Mesenchymal stem cell (in vitro differentiated cells and primary cell): ENCODE results near the gene USP17L11. TPM values are rescaled to one million over a fixed set of nuclear protein-coding genes. Genes with fewer than 3 reads are reported as not detected.
"Not testable (repeated sequence)": the region's sequence is repeated elsewhere in the genome, so short reads cannot be mapped to it uniquely, and the experiment has no call there.

Experiments used
- DNase-seq: peaks from one replicate; pipeline ENCODE4 v3.0.0-alpha.2; 2013
- H2AFZ ChIP-seq: one replicate; pipeline ENCODE4 v1.6.1; 2013; ENCODE audit warnings: low read depth, mild to moderate bottlenecking, control low read depth, inconsistent platforms, low read length, moderate library complexity
- H2AK5ac ChIP-seq: 2 replicates; pipeline ENCODE4 v1.6.1; 2013; ENCODE audit warnings: low read length, moderate library complexity, mild to moderate bottlenecking, inconsistent platforms; ENCODE audit not compliant: severe bottlenecking
- H2BK120ac ChIP-seq: one replicate; pipeline ENCODE4 v1.6.1; 2013; ENCODE audit warnings: low read depth, mild to moderate bottlenecking, inconsistent platforms, low read length, moderate library complexity
- H2BK12ac ChIP-seq, 2 experiments: one replicate each; pipeline ENCODE4 v1.6.1; 2013; ENCODE audit warnings: inconsistent platforms in 2 of 2, low read length in 2 of 2, mild to moderate bottlenecking in 2 of 2, moderate library complexity in 2 of 2, control low read depth in 1 of 2
- H2BK15ac ChIP-seq: one replicate; pipeline ENCODE4 v1.6.1; 2013; ENCODE audit warnings: mild to moderate bottlenecking, low read depth, inconsistent platforms; ENCODE audit not compliant: poor library complexity, severe bottlenecking
- H2BK5ac ChIP-seq: 2 replicates; pipeline ENCODE4 v1.6.1; 2013; ENCODE audit warnings: low read depth, mild to moderate bottlenecking, low read length, control low read depth, inconsistent platforms; ENCODE audit not compliant: poor library complexity, severe bottlenecking
- H3K14ac ChIP-seq, 2 experiments: one replicate each; pipeline ENCODE4 v1.6.1; 2013; ENCODE audit warnings: inconsistent platforms in 2 of 2, low read length in 2 of 2, control low read depth in 1 of 2, mild to moderate bottlenecking in 1 of 2, moderate library complexity in 1 of 2
- H3K18ac ChIP-seq, 2 experiments: one replicate each; pipeline ENCODE4 v1.6.1; 2013; ENCODE audit warnings: inconsistent platforms in 2 of 2, low read length in 2 of 2, control low read depth in 1 of 2, low read depth in 1 of 2, mild to moderate bottlenecking in 1 of 2
- H3K23ac ChIP-seq, 2 experiments: one replicate each; pipeline ENCODE4 v1.6.1; 2013; ENCODE audit warnings: inconsistent platforms in 2 of 2, low read length in 2 of 2, mild to moderate bottlenecking in 2 of 2, moderate library complexity in 2 of 2, control low read depth in 1 of 2
- H3K27ac ChIP-seq: 2 replicates; pipeline ENCODE4 v1.5.1; 2013; ENCODE audit warnings: mild to moderate bottlenecking, moderate library complexity, low read length, control low read depth, inconsistent platforms; ENCODE audit not compliant: poor library complexity, severe bottlenecking
- H3K27me3 ChIP-seq, 2 experiments: 2 replicates each; pipeline versions ENCODE4 v1.6.1 to v1.7.0; 2013; ENCODE audit warnings: low read length in 2 of 2, mild to moderate bottlenecking in 2 of 2, moderate library complexity in 2 of 2, control low read depth in 1 of 2, inconsistent platforms in 1 of 2; ENCODE audit not compliant: control insufficient read depth in 1 of 2, insufficient read depth in 1 of 2
- H3K36me3 ChIP-seq, 2 experiments: 2 replicates each; pipeline versions ENCODE4 v1.6.1 to v1.7.0; 2013; ENCODE audit warnings: low read length in 2 of 2, control low read depth in 1 of 2, inconsistent platforms in 1 of 2, low read depth in 1 of 2, mild to moderate bottlenecking in 1 of 2; ENCODE audit not compliant: insufficient read depth in 2 of 2, control insufficient read depth in 1 of 2
- H3K4ac ChIP-seq, 2 experiments: one replicate each; pipeline ENCODE4 v1.6.1; 2013; ENCODE audit warnings: inconsistent platforms in 2 of 2, low read length in 2 of 2, mild to moderate bottlenecking in 2 of 2, moderate library complexity in 2 of 2, control low read depth in 1 of 2, low read depth in 1 of 2
- H3K4me1 ChIP-seq: 2 replicates; pipeline ENCODE4 v1.6.1; 2013; ENCODE audit warnings: low read depth, low read length, control low read depth; ENCODE audit not compliant: control insufficient read depth, insufficient read depth
- H3K4me2 ChIP-seq: 2 replicates; pipeline ENCODE4 v1.6.1; 2013; ENCODE audit warnings: low read length, mild to moderate bottlenecking, inconsistent platforms; ENCODE audit not compliant: poor library complexity, severe bottlenecking
- H3K4me3 ChIP-seq, 2 experiments: 2 replicates each; pipeline versions ENCODE4 v1.5.1 to v1.7.0; 2013; ENCODE audit warnings: low read length in 2 of 2, mild to moderate bottlenecking in 2 of 2, control low read depth in 1 of 2, low read depth in 1 of 2; ENCODE audit not compliant: insufficient read depth in 1 of 2
- H3K79me1 ChIP-seq: replicated peaks from 2 replicates; pipeline ENCODE4 v1.6.1; 2013; ENCODE audit warnings: mild to moderate bottlenecking, control low read depth, low read length, inconsistent platforms; ENCODE audit not compliant: poor library complexity, severe bottlenecking
- H3K9ac ChIP-seq: 2 replicates; pipeline ENCODE4 v1.7.0; 2013; ENCODE audit warnings: mild to moderate bottlenecking, low read length, moderate library complexity
- H3K9me3 ChIP-seq: 2 replicates; pipeline ENCODE4 v1.7.0; 2013; ENCODE audit warnings: mild to moderate bottlenecking, low read length; ENCODE audit not compliant: control insufficient read depth
- H4K8ac ChIP-seq: one replicate; pipeline ENCODE4 v1.6.1; 2013; ENCODE audit warnings: inconsistent platforms, mild to moderate bottlenecking, low read length, moderate library complexity
- H4K91ac ChIP-seq: one replicate; pipeline ENCODE4 v1.6.1; 2013; ENCODE audit warnings: mild to moderate bottlenecking, low read length, inconsistent platforms
- WGBS: methylation state at CpG from one replicate; pipeline ENCODE4 v1.1.7; 2013; ENCODE audit warnings: mixed read lengths; 5-methylcytosine and 5-hydroxymethylcytosine counted together
- polyA plus RNA-seq, 2 experiments: library from polyadenylated mRNA; stranded (reverse); fragments of 200-250 nt; gene quantifications; one replicate each; pipeline ENCODE4 v1.2.3, GENCODE V29; 2013

The USP17L11 gene
- not detected for polyA plus RNA-seq (2013, experiment 1 of 2)
- not detected for polyA plus RNA-seq (2013, experiment 2 of 2)

GRCh38 chr4:9215105-9215504, at the start of gene USP17L11:
USP17L11 (plus strand) TSS chr4:9215405; CDS start chr4:9215405, 0 bp downstream.
- H2BK5ac ChIP-seq, H2BK120ac ChIP-seq, H3K79me1 ChIP-seq, H2AK5ac ChIP-seq, H3K27me3 ChIP-seq, H2BK12ac ChIP-seq, H3K4me3 ChIP-seq, H3K4me1 ChIP-seq, H3K36me3 ChIP-seq, H4K91ac ChIP-seq, H4K8ac ChIP-seq, H3K27ac ChIP-seq, H2AFZ ChIP-seq, H3K14ac ChIP-seq, H3K9ac ChIP-seq, H3K9me3 ChIP-seq, H2BK15ac ChIP-seq, H3K4ac ChIP-seq, H3K4me2 ChIP-seq, DNase-seq, H3K18ac ChIP-seq, H3K23ac ChIP-seq: not testable (repeated sequence)
- WGBS = no CpG with 5 or more reads among the region's 14 CpGs

- H3K4ac ChIP-seq, H3K4me1 ChIP-seq: not testable (repeated sequence)
- 71% methylated on average over 2 of the region's 8 CpGs for WGBS
Measured at GRCh38 chr4:9165990-9166389, 49.2 kb upstream of the USP17L11 start.

GRCh38 chr4:9169791-9170459, 45.3 kb upstream of the USP17L11 start, which contains the start of gene FAM90A26:
FAM90A26 (plus strand) TSS chr4:9170409; CDS start chr4:9173173, 2,764 bp downstream.
- H2BK12ac ChIP-seq, H2AK5ac ChIP-seq, H3K36me3 ChIP-seq, H2BK15ac ChIP-seq, DNase-seq, H3K14ac ChIP-seq, H2BK5ac ChIP-seq, H3K27me3 ChIP-seq, H2AFZ ChIP-seq, H3K4me2 ChIP-seq, H3K9me3 ChIP-seq, H3K4me3 ChIP-seq, H3K27ac ChIP-seq, H4K8ac ChIP-seq, H3K79me1 ChIP-seq, H3K4ac ChIP-seq, H2BK120ac ChIP-seq, H3K18ac ChIP-seq, H3K23ac ChIP-seq, H4K91ac ChIP-seq, H3K9ac ChIP-seq, H3K4me1 ChIP-seq: not testable (repeated sequence)
- 59% methylated on average over 6 of the region's 11 CpGs for WGBS

More at GRCh38 chr4:9165990-9166389, 49.2 kb upstream of the USP17L11 start:
- H3K4me3 ChIP-seq, H2BK120ac ChIP-seq, H2BK12ac ChIP-seq, H3K9me3 ChIP-seq, H3K14ac ChIP-seq, H2AK5ac ChIP-seq, H3K23ac ChIP-seq, H3K9ac ChIP-seq, H4K91ac ChIP-seq, H2AFZ ChIP-seq, H3K79me1 ChIP-seq, H3K36me3 ChIP-seq, H2BK5ac ChIP-seq, H4K8ac ChIP-seq, DNase-seq, H2BK15ac ChIP-seq, H3K27ac ChIP-seq, H3K18ac ChIP-seq, H3K4me2 ChIP-seq, H3K27me3 ChIP-seq: not testable (repeated sequence)

GRCh38 chr4:9210357-9210756, 4.8 kb upstream of the USP17L11 start, which contains the start of gene USP17L10:
USP17L10 (plus strand) TSS chr4:9210657; CDS start chr4:9210657, 0 bp downstream.
- H3K79me1 ChIP-seq, DNase-seq, H3K4me1 ChIP-seq, H2BK15ac ChIP-seq, H3K4ac ChIP-seq, H3K4me2 ChIP-seq, H3K36me3 ChIP-seq, H2BK120ac ChIP-seq, H2BK12ac ChIP-seq, H3K27me3 ChIP-seq, H4K8ac ChIP-seq, H3K4me3 ChIP-seq, H3K23ac ChIP-seq, H3K9ac ChIP-seq, H3K9me3 ChIP-seq, H3K14ac ChIP-seq, H4K91ac ChIP-seq, H2AK5ac ChIP-seq, H3K18ac ChIP-seq, H3K27ac ChIP-seq, H2BK5ac ChIP-seq, H2AFZ ChIP-seq: not testable (repeated sequence)
- 100% methylated on average over 1 of the region's 13 CpGs for WGBS
